ENCODE results near the gene RNF217. TPM values are rescaled to one million over a fixed set of nuclear protein-coding genes. Genes with fewer than 3 reads are reported as not detected.

RNF217 gene
- total and polyA plus RNA-seq, 2 of the 13 experiments (the other 11 are each of a cell fraction or from before 2014, with no cell fraction given) = 2.2 to 2.4 TPM

GRCh38 chr6:125044667-125045066 is 82.4 kb downstream of the RNF217 start:
- H4K20me1 ChIP-seq (ENCODE audit: insufficient read depth, low read length) = no peaks in the 10 kb centered on the region
- intact Hi-C loops (cut with micrococcal nuclease; ENCODE audit: unreplicated experiment) = no loop called here
- H3K27me3 ChIP-seq (ENCODE audit: control insufficient read depth in 1 of 2, insufficient read depth in 2 of 2, low read length in 2 of 2) = no peaks in the 10 kb centered on the region
- H3K4me3 ChIP-seq (replicated peaks in 1 of 3; ENCODE audit: insufficient read depth in 1 of 3, low read depth in 2 of 3, low read length in 3 of 3) = no peak overlapping the region
- no peak for DNase-seq (ENCODE audit: low spot score)
- H3K79me2 ChIP-seq (ENCODE audit: insufficient read depth, low read length) = no peaks in the 10 kb centered on the region
- in situ Hi-C loops (cut with HindIII; ENCODE audit: extremely low pct_ligation_motif_present, low pct_unique_long_range_greater_than_20kb) = no loop called here
- CTCF ChIA-PET (ENCODE audit: low intra/inter-chr PET ratio, low total read pairs) = no interaction called here
- H3K4me1 ChIP-seq (ENCODE audit: insufficient read depth, low read length) = no peaks in the 10 kb centered on the region
- H3K27ac ChIP-seq (ENCODE audit: extremely low read length, insufficient read depth, low read length) = no peak overlapping the region
- H3K4me2 ChIP-seq (ENCODE audit: low read depth, low read length) = no peak overlapping the region
- ATAC-seq = no peak
- 33% methylated on average over 2 of the region's 2 CpGs for WGBS (ENCODE audit: low lambda C conversion rate)
- POLR2A ChIA-PET = no interaction called here
- no peak for TF ChIP-seq MXD1 (CRISPR knock-in tag; IDR thresholded peaks at IDR 0.05)
- TF ChIP-seq ZNF670 (CRISPR knock-in tag; IDR thresholded peaks at IDR 0.05; ENCODE audit: borderline replicate concordance) = no peak
- H3K9me3 ChIP-seq (ENCODE audit: low read length) = no peaks in the 10 kb centered on the region
- no TSS peak for BruUV-seq (replicated peaks)
- no peaks in the 10 kb centered on the region for H3K36me3 ChIP-seq (replicated peaks in 1 of 2; ENCODE audit: control insufficient read depth in 1 of 2, insufficient read depth in 2 of 2, low read length in 2 of 2)
- no peak overlapping the region for H3K9ac ChIP-seq (ENCODE audit: insufficient read depth, low read depth, low read length)
- no peak for FAIRE-seq
- no peak overlapping the region for H2AFZ ChIP-seq (ENCODE audit: low read length)

GRCh38 chr6:125046107-125046925 is 84.1 kb downstream of the RNF217 start:
- Histone ChIP-seq H4K20me1 (ENCODE audit: insufficient read depth, low read length) (no peaks in the 10 kb centered on the region), H3K4me3 (replicated peaks in 1 of 3; ENCODE audit: insufficient read depth in 1 of 3, low read depth in 2 of 3, low read length in 3 of 3) (no peak overlapping the region), H3K27me3 (ENCODE audit: control insufficient read depth in 1 of 2, insufficient read depth in 2 of 2, low read length in 2 of 2) (no peaks in the 10 kb centered on the region), H3K36me3 (replicated peaks in 1 of 2; ENCODE audit: control insufficient read depth in 1 of 2, insufficient read depth in 2 of 2, low read length in 2 of 2) (no peaks in the 10 kb centered on the region), H3K4me2 (ENCODE audit: low read depth, low read length) (no peak overlapping the region), H3K27ac (ENCODE audit: extremely low read length, insufficient read depth, low read length) (no peak overlapping the region), H3K9me3 (ENCODE audit: low read length) (no peaks in the 10 kb centered on the region), H3K9ac (ENCODE audit: insufficient read depth, low read depth, low read length) (no peak overlapping the region), H3K4me1 (ENCODE audit: insufficient read depth, low read length) (no peaks in the 10 kb centered on the region), H2AFZ (ENCODE audit: low read length) (no peak overlapping the region), H3K79me2 (ENCODE audit: insufficient read depth, low read length) (no peaks in the 10 kb centered on the region)
- CTCF ChIA-PET (ENCODE audit: low intra/inter-chr PET ratio, low total read pairs) = no interaction called here
- intact Hi-C loops (cut with micrococcal nuclease; ENCODE audit: unreplicated experiment) (no loop called here), in situ Hi-C loops (cut with HindIII; ENCODE audit: extremely low pct_ligation_motif_present, low pct_unique_long_range_greater_than_20kb) (no loop called here)
- DNase-seq (ENCODE audit: low spot score) (no peak), FAIRE-seq (no peak), ATAC-seq (no peak)
- BruUV-seq (replicated peaks) = no TSS peak
- WGBS (ENCODE audit: low lambda C conversion rate) = 38% methylated on average over 7 of the region's 7 CpGs
- POLR2A ChIA-PET = no interaction called here
- no peak for TF ChIP-seq KAT8 (CRISPR knock-in tag; IDR thresholded peaks at IDR 0.05)
- no peak for TF ChIP-seq ZNF883 (CRISPR knock-in tag; IDR thresholded peaks at IDR 0.05; ENCODE audit: not compliant biosample characterization)
- TF ChIP-seq, protein P1, sequence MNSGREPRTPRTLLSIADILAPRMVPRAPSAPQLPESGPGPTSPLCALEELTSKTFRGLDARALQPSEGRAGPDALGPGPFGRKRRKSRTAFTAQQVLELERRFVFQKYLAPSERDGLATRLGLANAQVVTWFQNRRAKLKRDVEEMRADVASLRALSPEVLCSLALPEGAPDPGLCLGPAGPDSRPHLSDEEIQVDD (CRISPR knock-in tag; IDR thresholded peaks at IDR 0.05; ENCODE audit: borderline replicate concordance) = no peak
- no peak for TF ChIP-seq ZNF891 (CRISPR knock-in tag; IDR thresholded peaks at IDR 0.05)
- no peak for TF ChIP-seq NR2F1 (CRISPR knock-in tag; IDR thresholded peaks at IDR 0.05)
- TF ChIP-seq SIN3B (IDR thresholded peaks at IDR 0.05; ENCODE audit: low read length) = no peak
- no peak for TF ChIP-seq SATB2 (CRISPR knock-in tag; IDR thresholded peaks at IDR 0.05)
- no peak for TF ChIP-seq MAFF (IDR thresholded peaks at IDR 0.05; ENCODE audit: low read depth, low read length)
- TF ChIP-seq, protein P2, sequence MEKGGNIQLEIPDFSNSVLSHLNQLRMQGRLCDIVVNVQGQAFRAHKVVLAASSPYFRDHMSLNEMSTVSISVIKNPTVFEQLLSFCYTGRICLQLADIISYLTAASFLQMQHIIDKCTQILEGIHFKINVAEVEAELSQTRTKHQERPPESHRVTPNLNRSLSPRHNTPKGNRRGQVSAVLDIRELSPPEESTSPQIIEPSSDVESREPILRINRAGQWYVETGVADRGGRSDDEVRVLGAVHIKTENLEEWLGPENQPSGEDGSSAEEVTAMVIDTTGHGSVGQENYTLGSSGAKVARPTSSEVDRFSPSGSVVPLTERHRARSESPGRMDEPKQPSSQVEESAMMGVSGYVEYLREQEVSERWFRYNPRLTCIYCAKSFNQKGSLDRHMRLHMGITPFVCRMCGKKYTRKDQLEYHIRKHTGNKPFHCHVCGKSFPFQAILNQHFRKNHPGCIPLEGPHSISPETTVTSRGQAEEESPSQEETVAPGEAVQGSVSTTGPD (CRISPR knock-in tag; IDR thresholded peaks at IDR 0.05) = no peak
- TF ChIP-seq, protein P3, sequence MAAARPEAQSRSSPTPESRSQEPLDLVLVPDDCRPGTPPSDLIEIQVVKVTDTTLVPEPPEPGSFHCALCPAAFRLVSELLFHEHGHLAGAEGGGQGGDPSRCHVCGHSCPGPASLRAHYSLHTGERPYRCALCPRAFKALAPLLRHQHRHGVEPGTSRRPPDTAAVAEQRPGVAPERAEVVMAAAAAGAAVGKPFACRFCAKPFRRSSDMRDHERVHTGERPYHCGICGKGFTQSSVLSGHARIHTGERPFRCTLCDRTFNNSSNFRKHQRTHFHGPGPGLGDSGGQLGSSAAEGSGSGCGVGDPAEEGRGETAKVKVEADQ (CRISPR knock-in tag; IDR thresholded peaks at IDR 0.05; ENCODE audit: borderline replicate concordance) = no peak
- TF ChIP-seq ZNF772 (CRISPR knock-in tag; IDR thresholded peaks at IDR 0.05) = no peak
- TF ChIP-seq, protein P4, sequence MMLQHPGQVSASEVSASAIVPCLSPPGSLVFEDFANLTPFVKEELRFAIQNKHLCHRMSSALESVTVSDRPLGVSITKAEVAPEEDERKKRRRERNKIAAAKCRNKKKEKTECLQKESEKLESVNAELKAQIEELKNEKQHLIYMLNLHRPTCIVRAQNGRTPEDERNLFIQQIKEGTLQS (CRISPR knock-in tag; IDR thresholded peaks at IDR 0.05) = no peak

Measured in HepG2 (cell line).